K562 (cell line): ENCODE measurements around the gene SLC2A13. TPM values are rescaled to one million over a fixed set of nuclear protein-coding genes. Genes with fewer than 3 reads are reported as not detected.

Experiments
- ATAC-seq: fragments of 200-7000 bp; cut with Tn5 transposase; 3 replicates; pipeline ENCODE4 v1.9.1; 2020; ENCODE audit warnings: moderate library complexity
- BruUV-seq: library from RNA; stranded (reverse); fragments of 400-500 nt; replicated peaks from 2 replicates; lab custom pipeline; 2021; lab: Mats Ljungman, UMichigan
- CTCF ChIA-PET: fragments of 300-600 bp; formaldehyde crosslinking; extraction: SDS; loops from one replicate; lab custom pipeline; 2021; ENCODE audit warnings: low intra/inter-chr PET ratio; lab: Yijun Ruan, JAX
- POLR2A ChIA-PET: fragments of 300-600, 350-650 bp; sonication (Branson Sonifier 250); formaldehyde crosslinking; extraction: SDS; loops from one replicate; lab custom pipeline; 2021; ENCODE audit warnings: antibody characterized with exemption, inconsistent platforms; lab: Yijun Ruan, JAX
- DNase-seq, 4 experiments: peaks; one replicate each; pipeline versions ENCODE4 v3.0.0 to v3.0.0-alpha.2; 2011 to 2018; ENCODE audit warnings: low spot score in 3 of 4, mixed read lengths in 3 of 4; ENCODE audit errors: extremely low read depth in 1 of 4
- FAIRE-seq: peaks from 2 replicates; lab custom pipeline; 2011; peaks lifted over from hg19 to GRCh38; lab: Jason Lieb, UNC
- H2AFZ ChIP-seq: 2 replicates; pipeline ENCODE4 v1.6.0; 2011; ENCODE audit warnings: low read depth, low read length, control low read depth, inconsistent platforms
- H3K27ac ChIP-seq: fragments of 200-600 bp; 3 replicates; pipeline ENCODE4 v1.8.0; 2011; ENCODE audit warnings: low read depth, mild to moderate bottlenecking, control low read depth, inconsistent platforms, low read length, moderate library complexity, mixed read lengths; ENCODE audit errors: extremely low read depth
- H3K27me3 ChIP-seq, 2 experiments: fragments of 300-600 bp in 1 of 2; 2 replicates in 1 of 2; 3 replicates in 1 of 2; pipeline versions ENCODE4 v1.6.0 to v1.8.0; 2011; ENCODE audit warnings: inconsistent platforms in 2 of 2, low read length in 2 of 2, mild to moderate bottlenecking in 1 of 2, mixed read lengths in 1 of 2, moderate library complexity in 1 of 2; ENCODE audit not compliant: control insufficient read depth in 2 of 2, insufficient read depth in 2 of 2
- H3K36me3 ChIP-seq: fragments of 300-600 bp; 3 replicates; pipeline ENCODE4 v1.8.0; 2011; ENCODE audit warnings: mild to moderate bottlenecking, low read length, inconsistent platforms; ENCODE audit not compliant: control insufficient read depth, insufficient read depth
- H3K4me1 ChIP-seq, 2 experiments: fragments of 200-600 bp in 1 of 2; replicated peaks in 1 of 2; 2 replicates in 1 of 2; 3 replicates in 1 of 2; pipeline versions ENCODE4 v1.5.1 to v1.8.0; 2011; ENCODE audit warnings: inconsistent platforms in 2 of 2, low read length in 2 of 2, mild to moderate bottlenecking in 1 of 2, mixed read lengths in 1 of 2, moderate library complexity in 1 of 2; ENCODE audit not compliant: control insufficient read depth in 2 of 2, insufficient read depth in 2 of 2
- H3K4me2 ChIP-seq: 2 replicates; pipeline ENCODE4 v1.6.1; 2011; ENCODE audit warnings: low read length, control low read depth, inconsistent platforms, mixed read lengths; ENCODE audit not compliant: insufficient read depth
- H3K4me3 ChIP-seq: fragments of 200-600 bp; sonication (generic), shearing (Covaris generic); 2 replicates; pipeline ENCODE4 v1.5.1; 2016; ENCODE audit warnings: control low read depth, inconsistent platforms
- H3K79me2 ChIP-seq: fragments of 200-600 bp; 3 replicates; pipeline ENCODE4 v1.8.0; 2011; ENCODE audit warnings: low read length, inconsistent platforms; ENCODE audit not compliant: control insufficient read depth, insufficient read depth
- H3K9ac ChIP-seq, 2 experiments: 2 replicates each; pipeline versions ENCODE4 v1.6.0 to v1.6.1; 2011; ENCODE audit warnings: low read depth in 2 of 2, low read length in 2 of 2, control low read depth in 1 of 2, inconsistent platforms in 1 of 2, mild to moderate bottlenecking in 1 of 2, mixed read lengths in 1 of 2; ENCODE audit not compliant: insufficient read depth in 1 of 2
- H3K9me1 ChIP-seq: one replicate; pipeline ENCODE4 v1.6.0; 2011; ENCODE audit warnings: inconsistent platforms, mild to moderate bottlenecking, low read length, moderate library complexity; ENCODE audit not compliant: control insufficient read depth, insufficient read depth
- H3K9me3 ChIP-seq: replicated peaks from 2 replicates; pipeline ENCODE4 v1.5.1; 2011; ENCODE audit warnings: low read depth, low read length, inconsistent platforms; ENCODE audit not compliant: control insufficient read depth, insufficient read depth
- H4K20me1 ChIP-seq: replicated peaks from 2 replicates; pipeline ENCODE4 v1.6.1; 2011; ENCODE audit warnings: low read length, inconsistent platforms, mixed read lengths; ENCODE audit not compliant: control insufficient read depth, insufficient read depth
- CUX1 ChIP-seq: fragments of 200-800 bp; sonication (Bioruptor generic); IDR thresholded peaks from 2 replicates; pipeline ENCODE4 v1.6.1; 2016; ENCODE audit warnings: missing genetic modification characterization, missing compliant biosample characterization
- EHMT2 ChIP-seq: fragments of 450-650 bp; IDR thresholded peaks from 2 replicates; pipeline ENCODE4 v1.6.1; 2018; ENCODE audit warnings: antibody characterized with exemption
- GTF3C2 ChIP-seq: IDR thresholded peaks from 3 replicates; pipeline ENCODE4 v1.6.1; 2011; ENCODE audit warnings: borderline replicate concordance, mild to moderate bottlenecking, moderate library complexity; ENCODE audit not compliant: insufficient read length; ENCODE audit errors: extremely low read depth
- ILK ChIP-seq: fragments of 450-650 bp; IDR thresholded peaks from 2 replicates; pipeline ENCODE4 v1.6.1; 2016; ENCODE audit warnings: missing genetic modification characterization, low read depth, mild to moderate bottlenecking, missing compliant biosample characterization, moderate library complexity, borderline replicate concordance
- KDM5B ChIP-seq: fragments of 200-600 bp; sonication (generic); IDR thresholded peaks from 2 replicates; pipeline ENCODE4 v1.6.1; 2012; ENCODE audit warnings: low read depth, mild to moderate bottlenecking, moderate library complexity, low read length, control low read depth, inconsistent platforms; ENCODE audit not compliant: insufficient replicate concordance
- MBD2 ChIP-seq: sonication (generic); IDR thresholded peaks from 2 replicates; pipeline ENCODE4 v1.6.1; 2016; ENCODE audit warnings: low read depth, borderline replicate concordance
- NFXL1 ChIP-seq: fragments of 450-650 bp; formaldehyde crosslinking; IDR thresholded peaks from 2 replicates; pipeline ENCODE4 v1.4.0; 2021; ENCODE audit warnings: mild to moderate bottlenecking
- RBM34 ChIP-seq: fragments of 200-400 bp; formaldehyde crosslinking; IDR thresholded peaks from 2 replicates; pipeline ENCODE4 v1.6.1; 2018; ENCODE audit warnings: low read length, borderline replicate concordance; ENCODE audit not compliant: insufficient read depth
- SMARCA4 ChIP-seq: fragments of 450-650 bp; IDR thresholded peaks from 2 replicates; pipeline ENCODE4 v1.6.1; 2016
- SRF ChIP-seq, 2 experiments: fragments of 250-450, 450-650 bp in 1 of 2; sonication (Bioruptor Pico) in 1 of 2; sonication (generic) in 1 of 2; formaldehyde crosslinking; IDR thresholded peaks; 2 replicates each; pipeline versions ENCODE4 v1.5.0 to v1.5.1; 2020 to 2022; ENCODE audit warnings: mild to moderate bottlenecking in 1 of 2, missing genetic modification reagents in 1 of 2
- TAF9B ChIP-seq: fragments of 450-650 bp; IDR thresholded peaks from 2 replicates; pipeline ENCODE4 v1.6.1; 2018; ENCODE audit warnings: mild to moderate bottlenecking; ENCODE audit not compliant: partially characterized antibody
- TGIF2 ChIP-seq: sonication (generic); formaldehyde crosslinking; IDR thresholded peaks from 2 replicates; pipeline ENCODE4 v1.8.1; 2022; ENCODE audit warnings: mild to moderate bottlenecking, missing genetic modification reagents, moderate library complexity
- ZKSCAN1 ChIP-seq: fragments of 150-350 bp; IDR thresholded peaks from 2 replicates; pipeline ENCODE4 v1.6.1; 2016; ENCODE audit warnings: low read depth, low read length
- ZKSCAN8 ChIP-seq: fragments of 200-800 bp; sonication (Bioruptor generic); IDR thresholded peaks from 2 replicates; pipeline ENCODE4 v1.6.1; 2016; ENCODE audit warnings: missing genetic modification characterization, missing compliant biosample characterization
- ZNF253 ChIP-seq: fragments of 250-450 bp; sonication (Bioruptor Pico); conservative IDR thresholded peaks from 2 replicates; pipeline ENCODE4 v1.6.1; 2021; ENCODE audit warnings: mild to moderate bottlenecking
- ZNF431 ChIP-seq: sonication (generic); formaldehyde crosslinking; IDR thresholded peaks from 2 replicates; pipeline ENCODE4 v1.8.0; 2022; ENCODE audit warnings: mild to moderate bottlenecking, missing genetic modification reagents
- WGBS: fragments of 100-300 bp; shearing (Covaris generic); methylation state at CpG from one replicate; pipeline ENCODE4 v1.1.6; 2016; ENCODE audit warnings: low coverage, mixed read lengths; ENCODE audit not compliant: insufficient coverage; ENCODE audit errors: missing lambda C conversion rate; 5-methylcytosine and 5-hydroxymethylcytosine counted together
- in situ Hi-C: fragments of 300-500 bp; cut with MboI; formaldehyde crosslinking; loops from 4 replicates; pipeline ENCODE4 v1.15.0; 2018; ENCODE audit warnings: inconsistent platforms, mixed read lengths
- intact Hi-C: fragments of 100-400 bp; cut with micrococcal nuclease; formaldehyde crosslinking; loops from 2 replicates; pipeline ENCODE4 v1.14.2; 2022
- polyA plus RNA-seq, 8 experiments: library from polyadenylated mRNA; depleted of rRNA in 4 of 8; stranded (reverse) in 5 of 8; unstranded in 3 of 8; fragments of >200 nt; fragmentation: Nextera tagmentation in 2 of 8; fragmentation: Illumina TruSeq in 1 of 8; extraction: Ambion mirVana in 2 of 8; extraction: Trizol in 1 of 8; gene quantifications; 2 replicates each; pipeline versions ENCODE4 v1.2.1 to v1.2.3, GENCODE V29; 2011 to 2014; ENCODE audit warnings: inconsistent platforms in 1 of 8, missing spikeins in 1 of 8
- total RNA-seq, 7 experiments: library from RNA; depleted of rRNA in 6 of 7; stranded (reverse); fragments of >200 nt in 6 of 7; fragmentation: Illumina TruSeq in 2 of 7; extraction: Trizol in 2 of 7; gene quantifications; 2 replicates each; pipeline versions ENCODE4 v1.2.1 to v1.2.3, GENCODE V29; 2011 to 2021; ENCODE audit warnings: low replicate concordance in 1 of 7

Gene SLC2A13
- total and polyA plus RNA-seq, 9 of the 15 experiments (the other 6 are each of a cell fraction or from before 2014, with no cell fraction given), result 1.7 to 12.4 (median 9.0) TPM

- H3K4me1 ChIP-seq, result no peaks in the 10 kb centered on the region
- no peaks in the 10 kb centered on the region for H3K79me2 ChIP-seq
- H3K4me2 ChIP-seq, result no peak overlapping the region
- CTCF ChIA-PET, result no interaction called here
- no peak overlapping the region for H2AFZ ChIP-seq
- intact Hi-C loops (loop anchor here (2.0 kb wide), 1 partner anchor 195 kb away; no protein-coding TSS in a partner anchor), in situ Hi-C loops (loop anchor here (25.0 kb wide), 1 partner anchor 348 kb away; the partner anchor contains the start of gene SLC2A13)
- ATAC-seq (no peak), FAIRE-seq (no peak), DNase-seq (no peak)
- H3K4me3 ChIP-seq, result no peak overlapping the region
- H3K9me1 ChIP-seq, result no peaks in the 10 kb centered on the region
- H3K36me3 ChIP-seq, result peaks cover 8% of the 10 kb centered on the region; the same call in 1 of the 3 replicates
- no peak overlapping the region for H3K27ac ChIP-seq
- no peaks in the 10 kb centered on the region for H3K27me3 ChIP-seq
- H3K9ac ChIP-seq, result no peak overlapping the region
- no peaks in the 10 kb centered on the region for H4K20me1 ChIP-seq
- no peaks in the 10 kb centered on the region for H3K9me3 ChIP-seq
- 96% methylated on average over 2 of the region's 2 CpGs for WGBS
- POLR2A ChIA-PET, result no interaction called here
- no TSS peak for BruUV-seq
- TF ChIP-seq SRF (CRISPR knock-in tag; IDR thresholded peaks at IDR 0.05), result no peak
- no peak for TF ChIP-seq KDM5B
- no peak for TF ChIP-seq ZKSCAN8 (CRISPR knock-in tag)
- no peak for TF ChIP-seq TAF9B
- no peak for TF ChIP-seq NFXL1 (CRISPR knock-in tag)
- no peak for TF ChIP-seq ZKSCAN1
- no peak for TF ChIP-seq TGIF2 (CRISPR knock-in tag)
- no peak for TF ChIP-seq ZNF431 (CRISPR knock-in tag)
- no peak for TF ChIP-seq SMARCA4
- no peak for TF ChIP-seq RBM34
- TF ChIP-seq CUX1 (CRISPR knock-in tag), result no peak
- no peak for TF ChIP-seq MBD2
- TF ChIP-seq GTF3C2, result no peak
- TF ChIP-seq ZNF253 (CRISPR knock-in tag), result no peak
- TF ChIP-seq EHMT2, result no peak
- no peak for TF ChIP-seq ILK (tag)
Measured at GRCh38 chr12:39763890-39764169, 342.1 kb downstream of the SLC2A13 start.
